Medulla oblongata (tissue), 1 donor: Measurements from ENCODE around the gene SULT2B1.
A peak's percentile ranks its signal among the peaks of the same experiment; 100 is the strongest.
"Not testable (repeated sequence)": the region's sequence is repeated elsewhere in the genome, so short reads cannot be mapped to it uniquely, and the experiment has no call there.

ENCODE experiments used
- DNase-seq: peaks from one replicate; pipeline ENCODE4 v3.0.0-alpha.2; 2015; ENCODE audit errors: extremely low spot score

Gene SULT2B1

DNA sequence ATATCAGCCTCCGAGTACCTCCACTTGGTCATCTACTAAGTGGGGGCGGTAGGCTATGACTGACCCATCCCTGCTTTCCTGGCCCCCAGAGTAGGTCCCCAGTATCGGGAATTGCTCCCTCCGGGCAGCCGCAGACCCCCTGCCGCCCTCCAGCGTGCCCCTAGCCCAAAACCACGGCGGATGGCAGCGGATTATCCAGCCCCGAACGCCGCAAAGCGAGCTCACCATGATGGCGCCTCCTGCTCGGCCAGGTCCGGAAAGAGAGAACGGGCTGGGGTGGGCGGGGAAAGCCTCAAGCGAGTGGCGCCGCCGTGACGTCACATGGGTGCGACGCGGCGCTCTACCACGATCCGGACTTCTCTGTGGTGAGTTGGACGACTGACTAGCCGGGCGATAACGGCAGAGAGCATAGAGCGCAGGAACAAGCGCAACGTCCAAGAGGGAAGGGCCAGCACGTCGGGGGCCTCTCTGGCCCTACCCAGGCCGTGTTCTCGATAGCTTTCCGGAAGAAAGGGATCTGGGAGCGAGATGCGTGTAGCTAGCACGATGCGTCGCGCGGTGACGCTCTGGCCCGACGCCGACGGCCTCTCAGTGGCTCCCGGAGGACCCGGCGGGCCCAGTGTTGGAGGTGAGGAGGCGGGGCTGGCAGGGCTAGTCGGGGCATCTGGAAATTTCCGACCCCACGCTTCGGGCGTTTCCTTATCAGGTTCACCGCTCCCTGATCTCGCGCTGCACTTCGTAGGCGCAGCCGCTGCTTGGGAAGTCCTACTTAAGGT, 67.1 kb downstream of the SULT2B1 start, which contains the start of the genes RPL18 and SPHK2:
TSS of gene RPL18 (minus strand) at position 263 of the 776 bp plus-strand sequence. CDS start at position 228, 35 bp downstream.
TSS of gene SPHK2 (plus strand) at position 591 of the 776 bp plus-strand sequence. CDS start 1,009 bp downstream, outside the sequence.
- peak; percentile 99 for DNase-seq

GRCh38 chr19:48619692-48620585, 68.0 kb downstream of the SULT2B1 start:
- DNase-seq, result no peak

DNA sequence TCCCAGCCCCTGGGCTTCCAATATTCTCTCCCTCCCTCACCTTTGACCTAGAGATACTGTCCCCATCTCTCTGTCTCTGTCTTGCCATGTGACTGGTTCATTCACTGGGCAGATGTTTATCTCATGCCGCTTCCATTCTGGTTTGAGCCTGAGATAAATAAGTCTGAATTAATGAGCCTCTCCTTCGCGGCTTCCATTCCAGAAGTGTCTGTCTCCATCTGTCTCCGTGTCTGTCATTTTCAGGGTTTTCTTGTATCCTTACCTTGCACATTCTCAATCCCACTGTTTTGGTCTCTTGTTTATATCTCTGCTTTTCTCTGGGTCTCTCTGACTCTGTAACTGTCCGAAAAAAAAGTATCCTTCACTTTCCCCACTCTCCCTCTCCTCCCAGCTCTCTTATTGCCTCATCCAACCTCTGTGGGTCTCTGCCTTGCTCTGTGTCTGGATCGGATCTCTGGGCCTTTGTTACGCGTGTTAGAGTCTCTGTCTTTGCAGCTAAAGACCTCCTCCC, 71.6 kb downstream of the SULT2B1 start:
- peak; percentile 73 for DNase-seq

DNA sequence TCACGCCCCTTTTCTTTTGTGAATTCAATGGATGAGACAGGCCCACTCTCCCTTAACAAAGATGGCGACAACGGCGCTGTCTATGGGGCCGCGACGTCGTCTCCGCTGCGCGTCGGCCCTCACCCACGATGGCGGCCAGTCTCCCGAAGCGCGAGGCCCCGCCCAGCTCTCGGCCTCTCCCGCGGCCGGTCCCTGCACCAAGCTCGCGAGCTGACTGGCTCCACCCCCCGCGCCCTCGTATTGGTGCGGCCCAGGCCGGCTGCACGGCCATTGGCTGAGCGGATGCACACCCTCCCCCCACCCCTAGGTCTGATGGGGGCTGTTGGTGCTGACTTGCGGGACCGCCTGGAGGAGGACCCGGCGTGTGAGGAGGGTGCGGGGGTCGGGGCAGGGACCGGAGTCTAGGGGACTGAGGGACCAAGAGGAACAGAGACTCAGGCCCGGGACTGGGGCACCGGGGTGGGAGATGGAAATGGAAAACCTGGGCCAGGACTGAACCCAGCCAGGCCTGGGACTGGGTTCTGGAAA, 72.2 kb downstream of the SULT2B1 start:
- DNase-seq, result peak; percentile 98

- no peak for DNase-seq
These were observed 73.1 kb downstream of the SULT2B1 start for GRCh38 chr19:48624791-48625723.

- no peak for DNase-seq
These were observed 73.9 kb downstream of the SULT2B1 start for GRCh38 chr19:48625891-48626327.

DNA sequence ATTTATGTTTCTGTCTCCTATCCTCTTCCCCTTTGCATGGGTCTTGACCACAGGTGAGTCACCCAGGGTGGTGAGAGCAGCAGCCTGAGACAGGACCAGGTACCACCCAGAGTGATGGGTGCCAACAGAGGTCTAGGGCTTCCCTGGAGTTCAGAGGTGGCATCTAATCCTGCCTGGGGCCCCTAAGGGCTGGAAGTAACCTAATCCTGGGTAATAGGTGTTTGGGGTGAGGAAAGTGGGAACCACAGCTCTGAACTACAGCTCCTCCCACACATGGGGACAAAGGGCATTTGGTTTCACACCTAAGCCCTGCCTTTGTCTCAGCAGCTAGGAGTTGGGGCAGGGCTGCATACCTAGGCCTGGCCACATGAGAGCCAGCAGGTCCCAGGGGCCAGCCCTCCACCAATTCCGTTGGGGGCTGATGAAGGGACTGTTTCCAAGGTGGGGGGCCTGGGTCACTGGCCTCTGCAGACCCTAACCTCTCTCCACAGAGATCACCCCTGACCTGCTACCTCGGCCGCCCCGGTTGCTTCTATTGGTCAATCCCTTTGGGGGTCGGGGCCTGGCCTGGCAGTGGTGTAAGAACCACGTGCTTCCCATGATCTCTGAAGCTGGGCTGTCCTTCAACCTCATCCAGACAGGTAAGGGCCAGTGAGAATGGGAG, 75.4 kb downstream of the SULT2B1 start:
- no peak for DNase-seq

GRCh38 chr19:48627865-48628314, 75.9 kb downstream of the SULT2B1 start:
- no peak for DNase-seq

- no peak for DNase-seq
These were observed 76.7 kb downstream of the SULT2B1 start for GRCh38 chr19:48628486-48629296.

DNA sequence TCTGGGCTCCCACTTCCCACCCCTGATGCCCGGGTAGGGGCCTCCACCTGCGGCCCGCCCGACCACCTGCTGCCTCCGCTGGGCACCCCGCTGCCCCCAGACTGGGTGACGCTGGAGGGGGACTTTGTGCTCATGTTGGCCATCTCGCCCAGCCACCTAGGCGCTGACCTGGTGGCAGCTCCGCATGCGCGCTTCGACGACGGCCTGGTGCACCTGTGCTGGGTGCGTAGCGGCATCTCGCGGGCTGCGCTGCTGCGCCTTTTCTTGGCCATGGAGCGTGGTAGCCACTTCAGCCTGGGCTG, 77.3 kb downstream of the SULT2B1 start:
- DNase-seq, result no peak

DNA sequence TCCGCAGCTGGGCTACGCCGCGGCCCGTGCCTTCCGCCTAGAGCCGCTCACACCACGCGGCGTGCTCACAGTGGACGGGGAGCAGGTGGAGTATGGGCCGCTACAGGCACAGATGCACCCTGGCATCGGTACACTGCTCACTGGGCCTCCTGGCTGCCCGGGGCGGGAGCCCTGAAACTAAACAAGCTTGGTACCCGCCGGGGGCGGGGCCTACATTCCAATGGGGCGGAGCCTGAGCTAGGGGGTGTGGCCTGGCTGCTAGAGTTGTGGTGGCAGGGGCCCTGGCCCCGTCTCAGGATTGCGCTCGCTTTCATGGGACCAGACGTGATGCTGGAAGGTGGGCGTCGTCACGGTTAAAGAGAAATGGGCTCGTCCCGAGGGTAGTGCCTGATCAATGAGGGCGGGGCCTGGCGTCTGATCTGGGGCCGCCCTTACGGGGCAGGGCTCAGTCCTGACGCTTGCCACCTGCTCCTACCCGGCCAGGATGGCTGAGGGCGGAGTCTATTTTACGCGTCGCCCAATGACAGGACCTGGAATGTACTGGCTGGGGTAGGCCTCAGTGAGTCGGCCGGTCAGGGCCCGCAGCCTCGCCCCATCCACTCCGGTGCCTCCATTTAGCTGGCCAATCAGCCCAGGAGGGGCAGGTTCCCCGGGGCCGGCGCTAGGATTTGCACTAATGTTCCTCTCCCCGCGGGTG, 77.8 kb downstream of the SULT2B1 start:
- DNase-seq, result no peak

DNA sequence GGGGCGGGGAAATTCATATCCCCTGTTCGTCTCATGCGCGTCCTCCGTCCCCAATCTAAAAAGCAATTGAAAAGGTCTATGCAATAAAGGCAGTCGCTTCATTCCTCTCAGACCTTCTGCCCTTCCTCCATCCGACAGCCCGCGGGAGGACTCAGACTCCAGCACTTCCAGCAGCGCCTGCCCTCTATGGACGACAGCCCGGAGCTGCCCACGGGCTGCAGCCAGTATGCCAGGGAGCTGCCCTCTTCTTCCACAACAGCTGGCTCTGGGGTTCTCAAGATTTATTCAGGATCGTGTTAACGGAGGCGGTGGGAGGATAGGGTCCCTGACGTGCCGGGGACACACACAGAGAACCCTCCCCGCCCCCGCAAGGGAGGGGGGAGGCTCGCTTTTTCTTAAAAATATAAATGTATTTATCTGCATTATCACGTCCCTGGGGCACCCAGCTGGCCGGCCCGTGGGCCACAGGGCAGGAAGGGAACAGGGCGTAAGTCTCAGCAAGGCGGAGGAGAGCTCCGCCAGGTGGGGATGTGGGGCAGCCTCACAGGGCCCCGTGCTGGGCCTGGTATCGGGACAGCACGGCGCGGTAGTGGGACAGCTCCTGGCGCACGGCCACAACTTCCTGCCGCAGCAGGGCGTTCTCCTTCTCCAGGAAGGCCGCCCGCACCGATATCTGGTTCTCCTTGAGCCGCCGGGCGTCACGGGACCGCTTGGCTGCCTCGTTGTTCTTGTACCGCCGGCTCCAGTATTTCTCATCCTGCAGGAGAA, 78.5 kb downstream of the SULT2B1 start:
- DNase-seq, result no peak

DNA sequence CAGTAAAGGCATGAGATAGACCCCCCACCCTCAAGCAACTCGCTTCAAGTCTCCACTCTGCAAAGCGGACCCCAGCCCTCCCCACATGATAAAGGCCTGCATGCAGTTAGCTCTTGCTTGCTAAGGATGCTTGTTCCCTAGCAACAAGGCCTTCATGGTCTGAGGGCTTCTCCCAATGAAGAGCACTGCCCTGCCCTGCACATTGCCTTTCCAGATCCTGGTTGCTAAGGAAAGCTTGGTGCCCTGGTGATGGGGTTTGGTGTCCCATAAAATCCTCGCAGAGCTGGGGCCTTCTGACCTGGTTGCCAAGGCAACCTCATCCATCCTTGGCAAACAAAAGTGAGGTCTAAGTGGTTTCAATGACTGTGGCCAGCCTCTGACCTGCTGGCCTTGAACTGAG, 79.3 kb downstream of the SULT2B1 start:
- no peak for DNase-seq

GRCh38 chr19:48632286-48632685, 80.3 kb downstream of the SULT2B1 start:
- DNase-seq, result not testable (repeated sequence)

- DNase-seq, result no peak
These were observed 80.7 kb downstream of the SULT2B1 start for GRCh38 chr19:48632692-48633147.

DNA sequence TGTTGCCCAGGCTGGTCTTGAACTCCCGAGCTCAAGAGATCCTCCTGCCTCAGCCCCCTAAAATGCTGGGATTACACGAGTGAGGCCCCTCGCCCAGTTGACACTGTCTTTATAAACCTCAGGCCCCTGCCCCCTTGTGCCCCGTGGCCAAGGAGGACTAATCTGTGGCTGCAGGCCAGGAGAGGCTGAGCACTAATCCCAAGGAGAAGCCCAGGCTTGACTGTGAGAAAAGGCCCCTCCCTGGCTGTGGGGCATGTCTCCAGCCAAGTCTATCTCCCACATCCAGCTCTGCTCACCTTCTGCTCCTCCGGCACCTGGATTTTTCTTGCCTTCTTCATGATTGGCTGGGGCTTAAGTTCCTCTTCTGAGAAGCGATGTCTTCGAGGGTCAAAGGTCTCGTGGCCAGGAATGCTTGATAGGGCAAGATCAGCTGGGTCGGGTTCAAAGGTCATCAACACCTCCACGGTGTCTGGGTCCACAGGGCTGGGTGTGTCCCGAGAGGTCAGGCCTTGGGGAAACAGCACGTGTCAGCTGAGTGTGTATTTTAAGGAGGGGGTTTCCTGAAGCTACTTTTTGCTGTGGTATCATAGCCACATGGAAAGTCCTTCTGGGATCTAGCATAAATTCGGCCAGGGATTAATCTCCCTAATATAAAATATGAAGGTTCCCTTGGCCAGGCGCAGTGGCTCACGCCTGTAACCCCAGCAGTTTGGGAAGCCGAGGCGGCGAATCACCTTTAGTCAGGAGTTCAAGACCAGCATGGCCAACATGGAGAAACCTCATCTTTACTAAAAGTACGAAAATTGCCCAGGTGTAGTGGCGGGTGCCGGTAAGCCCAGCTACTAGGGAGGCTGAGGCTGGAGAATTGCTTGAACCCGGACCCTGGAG, 81.4 kb downstream of the SULT2B1 start:
- DNase-seq, result no peak

GRCh38 chr19:48634036-48634342, 82.0 kb downstream of the SULT2B1 start:
- DNase-seq, result no peak
